ENCODE data around the gene TRPV2.
"Not testable (repeated sequence)": the region's sequence is repeated elsewhere in the genome, so short reads cannot be mapped to it uniquely, and the experiment has no call there.

The TRPV2 gene, protein sequence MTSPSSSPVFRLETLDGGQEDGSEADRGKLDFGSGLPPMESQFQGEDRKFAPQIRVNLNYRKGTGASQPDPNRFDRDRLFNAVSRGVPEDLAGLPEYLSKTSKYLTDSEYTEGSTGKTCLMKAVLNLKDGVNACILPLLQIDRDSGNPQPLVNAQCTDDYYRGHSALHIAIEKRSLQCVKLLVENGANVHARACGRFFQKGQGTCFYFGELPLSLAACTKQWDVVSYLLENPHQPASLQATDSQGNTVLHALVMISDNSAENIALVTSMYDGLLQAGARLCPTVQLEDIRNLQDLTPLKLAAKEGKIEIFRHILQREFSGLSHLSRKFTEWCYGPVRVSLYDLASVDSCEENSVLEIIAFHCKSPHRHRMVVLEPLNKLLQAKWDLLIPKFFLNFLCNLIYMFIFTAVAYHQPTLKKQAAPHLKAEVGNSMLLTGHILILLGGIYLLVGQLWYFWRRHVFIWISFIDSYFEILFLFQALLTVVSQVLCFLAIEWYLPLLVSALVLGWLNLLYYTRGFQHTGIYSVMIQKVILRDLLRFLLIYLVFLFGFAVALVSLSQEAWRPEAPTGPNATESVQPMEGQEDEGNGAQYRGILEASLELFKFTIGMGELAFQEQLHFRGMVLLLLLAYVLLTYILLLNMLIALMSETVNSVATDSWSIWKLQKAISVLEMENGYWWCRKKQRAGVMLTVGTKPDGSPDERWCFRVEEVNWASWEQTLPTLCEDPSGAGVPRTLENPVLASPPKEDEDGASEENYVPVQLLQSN

DNA sequence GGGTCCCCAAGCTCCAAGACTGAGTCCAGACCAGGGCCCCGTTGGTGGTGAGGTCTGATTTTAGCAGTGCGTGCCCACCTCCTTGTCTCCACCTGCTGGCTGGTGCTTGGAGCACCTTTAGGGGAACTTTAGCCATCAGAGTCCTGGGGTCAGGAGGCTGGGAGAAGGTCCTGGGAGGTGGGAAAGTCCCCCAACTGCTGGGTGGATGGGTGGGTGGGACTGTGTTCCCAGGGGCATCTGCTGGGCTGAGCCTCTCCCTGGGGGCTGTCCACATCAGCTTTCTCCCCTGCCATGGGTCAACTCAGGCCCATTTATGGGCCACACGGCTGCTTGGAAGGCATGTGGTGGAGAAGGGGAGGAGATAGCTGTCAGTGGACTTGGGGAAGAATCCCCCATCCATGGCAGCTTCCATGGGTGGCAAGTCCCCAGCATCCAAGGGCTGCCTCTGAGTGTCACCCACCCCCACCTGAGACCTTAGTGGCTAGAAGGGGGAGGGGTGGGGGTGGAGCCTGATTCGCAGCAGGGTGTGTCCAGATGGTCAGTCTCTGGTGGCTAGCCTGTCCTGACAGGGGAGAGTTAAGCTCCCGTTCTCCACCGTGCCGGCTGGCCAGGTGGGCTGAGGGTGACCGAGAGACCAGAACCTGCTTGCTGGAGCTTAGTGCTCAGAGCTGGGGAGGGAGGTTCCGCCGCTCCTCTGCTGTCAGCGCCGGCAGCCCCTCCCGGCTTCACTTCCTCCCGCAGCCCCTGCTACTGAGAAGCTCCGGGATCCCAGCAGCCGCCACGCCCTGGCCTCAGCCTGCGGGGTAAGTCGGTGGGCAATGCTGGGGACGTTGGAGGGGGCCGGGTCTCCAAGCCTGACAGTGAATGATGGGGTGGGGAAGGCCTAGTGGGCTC is at the start of gene TRPV2:
Gene TRPV2 (plus strand): TSS at position 541 of the 894 bp plus-strand sequence. CDS start 2,098 bp downstream, outside the sequence.
- no peak for DNase-seq (ENCODE audit: low read depth in 2 of 2)

DNA sequence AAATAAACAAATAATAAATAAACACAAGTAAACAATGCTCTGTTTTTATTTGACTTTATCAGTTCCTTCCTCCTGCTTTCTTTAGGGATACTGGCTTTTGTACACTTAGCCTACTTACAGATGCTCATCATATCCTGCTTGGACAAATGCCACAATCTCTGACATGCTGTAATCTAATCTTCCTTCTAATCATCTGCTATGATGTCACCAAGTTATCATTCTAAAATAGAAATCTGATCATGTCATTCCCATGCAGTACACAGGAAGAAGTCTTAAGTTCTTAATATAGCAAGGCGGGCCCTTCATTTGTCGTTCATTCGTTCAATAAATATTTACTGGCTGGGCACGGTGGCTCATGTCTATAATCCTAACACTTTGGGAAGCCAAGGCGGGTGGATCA is 43.6 kb upstream of the TRPV2 start:
- no peak for DNase-seq (ENCODE audit: low read depth in 2 of 2)

DNA sequence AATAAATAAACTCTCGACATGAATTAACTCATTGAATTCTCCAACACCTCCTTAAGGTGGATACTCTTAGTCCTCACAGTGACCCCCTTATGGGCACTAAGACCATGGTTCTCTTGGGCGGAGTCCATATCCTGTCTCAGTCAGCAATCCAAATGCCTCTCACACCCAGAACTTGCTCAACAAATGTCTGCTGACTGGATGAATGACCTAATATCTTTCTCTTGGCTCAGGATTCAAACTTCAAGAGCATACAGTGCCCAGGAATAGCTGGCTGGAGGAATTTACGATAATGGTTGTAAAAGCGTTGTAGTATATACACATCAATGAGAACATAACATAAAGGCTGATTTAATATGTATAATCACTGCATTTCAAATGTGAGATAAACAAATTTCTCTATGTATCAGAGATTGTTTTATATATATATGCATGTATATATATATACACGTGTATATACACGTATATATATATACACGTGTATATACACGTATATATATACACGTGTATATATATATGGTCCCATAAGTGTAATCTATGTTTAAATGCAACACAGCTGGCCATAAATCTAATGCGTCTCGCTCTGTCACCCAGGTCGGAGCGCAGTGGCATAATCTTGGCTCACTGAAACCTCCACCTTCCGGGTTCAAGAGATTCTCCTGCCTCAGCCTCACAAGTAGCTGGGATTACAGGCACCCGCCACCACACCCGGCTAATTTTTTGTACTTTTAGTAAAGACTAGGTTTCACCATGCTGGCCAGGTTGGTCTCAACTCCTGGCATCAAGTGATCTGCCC is 41.0 kb upstream of the TRPV2 start:
- DNase-seq (ENCODE audit: low read depth in 2 of 2) = no peak

DNA sequence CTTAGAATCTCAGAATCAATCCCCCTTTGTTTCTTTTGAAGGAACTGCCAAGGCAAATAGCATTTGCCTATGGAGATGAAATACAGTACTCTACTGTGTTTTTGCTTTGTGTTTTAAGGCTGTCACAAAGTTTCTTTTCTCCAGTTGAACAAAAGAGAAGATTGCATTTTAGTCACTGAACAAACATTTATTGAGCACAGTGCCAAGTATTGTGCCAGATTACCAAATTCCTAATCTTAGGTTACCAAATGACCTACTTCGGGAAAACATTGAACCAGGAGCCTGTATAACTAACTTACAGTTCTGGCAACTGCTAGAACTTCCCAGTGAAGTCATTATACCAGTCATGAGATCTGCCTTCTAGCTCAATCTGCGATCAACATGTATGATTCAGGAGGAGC is 37.4 kb upstream of the TRPV2 start:
- no peak for DNase-seq (ENCODE audit: low read depth in 2 of 2)

DNA sequence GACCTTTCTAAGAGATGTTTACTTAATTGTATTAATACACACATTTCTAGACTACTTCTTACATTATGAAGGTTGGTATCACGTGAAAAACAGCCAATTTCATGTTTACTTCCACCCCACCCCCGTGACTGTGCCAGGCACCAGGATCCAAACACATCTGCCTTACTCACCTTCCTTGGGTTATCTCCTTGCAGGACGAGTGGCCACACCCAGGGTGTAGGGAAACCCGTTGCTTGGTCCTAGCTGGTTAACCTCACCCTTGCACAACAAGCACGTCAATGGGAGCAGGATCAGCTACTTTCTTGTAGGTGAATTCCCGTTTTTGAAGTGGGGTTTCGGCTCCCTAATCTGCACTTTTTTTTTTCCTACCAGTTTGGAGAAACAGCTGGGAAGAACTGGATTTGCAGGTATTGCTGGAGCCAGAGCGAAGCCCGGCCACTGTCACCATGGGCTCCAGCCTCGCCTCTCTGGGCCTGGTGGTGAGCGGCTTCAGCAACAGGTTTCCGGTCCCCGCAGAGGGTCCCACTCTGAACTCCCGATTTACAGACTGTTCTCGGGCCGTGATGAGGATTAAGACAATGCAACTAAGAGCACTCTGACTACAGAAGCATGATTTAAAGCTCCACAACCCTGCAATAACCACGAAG is 36.6 kb upstream of the TRPV2 start:
- DNase-seq (ENCODE audit: low read depth in 2 of 2) = no peak

DNA sequence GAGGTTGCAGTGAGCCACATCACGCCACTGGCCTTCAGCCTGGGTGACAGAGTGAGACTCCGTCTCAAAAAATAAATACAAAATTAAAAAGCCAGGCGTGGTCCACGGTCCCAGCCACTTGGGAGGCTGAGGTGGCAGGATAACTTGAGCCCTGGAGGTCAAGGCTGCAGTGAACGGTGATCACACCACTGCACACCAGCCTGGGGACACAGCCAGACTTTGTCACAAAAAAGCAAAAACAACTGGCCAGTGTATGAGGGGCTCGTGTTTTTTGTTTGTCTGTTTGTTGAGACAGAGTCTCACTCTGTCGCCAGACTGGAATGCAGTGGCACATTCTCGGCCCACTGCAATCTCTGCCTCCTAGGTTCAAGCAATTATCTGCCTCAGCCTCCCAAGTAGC is 35.7 kb upstream of the TRPV2 start:
- no peak for DNase-seq (ENCODE audit: low read depth in 2 of 2)

DNA sequence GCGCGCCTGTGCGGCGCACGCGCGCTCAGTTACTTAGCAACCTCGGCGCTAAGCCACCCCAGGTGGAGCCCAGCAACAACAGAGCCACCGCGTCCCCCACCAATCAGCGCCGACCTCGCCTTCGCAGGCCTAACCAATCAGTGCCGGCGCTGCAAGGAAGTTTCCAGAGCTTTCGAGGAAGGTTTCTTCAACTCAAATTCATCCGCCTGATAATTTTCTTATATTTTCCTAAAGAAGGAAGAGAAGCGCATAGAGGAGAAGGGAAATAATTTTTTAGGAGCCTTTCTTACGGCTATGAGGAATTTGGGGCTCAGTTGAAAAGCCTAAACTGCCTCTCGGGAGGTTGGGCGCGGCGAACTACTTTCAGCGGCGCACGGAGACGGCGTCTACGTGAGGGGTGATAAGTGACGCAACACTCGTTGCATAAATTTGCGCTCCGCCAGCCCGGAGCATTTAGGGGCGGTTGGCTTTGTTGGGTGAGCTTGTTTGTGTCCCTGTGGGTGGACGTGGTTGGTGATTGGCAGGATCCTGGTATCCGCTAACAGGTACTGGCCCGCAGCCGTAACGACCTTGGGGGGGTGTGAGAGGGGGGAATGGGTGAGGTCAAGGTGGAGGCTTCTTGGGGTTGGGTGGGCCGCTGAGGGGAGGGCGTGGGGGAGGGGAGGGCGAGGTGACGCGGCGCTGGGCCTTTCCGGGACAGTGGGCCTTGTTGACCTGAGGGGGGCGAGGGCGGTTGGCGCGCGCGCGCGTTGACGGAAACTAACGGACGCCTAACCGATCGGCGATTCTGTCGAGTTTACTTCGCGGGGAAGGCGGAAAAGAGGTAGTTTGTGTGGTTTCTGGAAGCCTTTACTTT is 34.5 kb upstream of the TRPV2 start, which contains the start of gene UBB:
Gene UBB (plus strand): TSS at position 452 of the 856 bp plus-strand sequence. CDS start 817 bp downstream, outside the sequence.
- peak; percentile 91 to 94 for DNase-seq (ENCODE audit: low read depth in 2 of 2)

- peak in 1 of 2 donors; percentile 14 for DNase-seq (ENCODE audit: low read depth in 2 of 2)
Measured at GRCh38 chr17:16381496-16381820, 33.9 kb upstream of the TRPV2 start.

DNA sequence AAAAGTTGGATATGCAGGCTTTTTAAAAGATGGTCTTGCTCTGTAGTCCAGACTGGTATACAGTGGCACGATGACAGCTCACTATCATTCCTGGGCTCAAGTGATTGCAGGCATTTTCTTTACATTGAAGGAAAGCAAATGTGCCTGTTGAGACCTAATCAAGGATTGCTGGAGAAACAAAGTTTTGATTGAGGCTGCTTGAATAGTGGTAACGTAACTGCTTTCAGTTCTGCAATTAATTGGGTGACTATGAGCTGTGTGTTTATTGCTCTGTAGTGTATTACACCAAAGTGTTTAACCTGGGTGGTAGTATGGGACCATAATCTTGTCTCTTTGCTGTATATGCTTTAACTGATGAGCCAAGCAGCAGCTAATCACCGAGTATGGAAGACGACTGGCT is 32.2 kb upstream of the TRPV2 start:
- DNase-seq (ENCODE audit: low read depth in 2 of 2) = no peak

DNA sequence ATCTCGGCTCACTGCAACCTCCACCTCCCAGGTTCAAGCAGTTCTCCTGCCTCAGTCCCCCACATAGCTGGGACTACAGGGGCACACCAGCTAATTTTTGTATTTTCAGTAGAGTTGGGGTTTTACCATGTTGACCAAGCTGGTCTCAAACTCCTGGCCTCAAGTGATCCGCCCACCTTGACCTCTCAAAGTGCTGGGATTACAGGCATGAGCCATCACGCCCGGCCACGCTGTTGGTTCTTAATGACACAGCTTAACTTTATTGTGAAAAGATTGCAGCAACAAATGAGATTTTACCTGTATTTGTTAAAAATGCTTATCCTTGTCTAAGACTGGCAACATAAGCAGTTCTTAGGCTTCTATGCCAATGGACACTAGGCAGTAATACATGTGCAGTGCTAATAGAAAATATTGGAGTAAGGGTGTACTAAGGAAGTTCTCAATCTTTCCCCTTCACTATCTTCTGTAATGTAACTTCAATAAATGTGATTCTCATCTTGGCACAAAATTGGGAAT is 31.5 kb upstream of the TRPV2 start:
- DNase-seq (ENCODE audit: low read depth in 2 of 2) = no peak

GRCh38 chr17:16384557-16384956 is 30.8 kb upstream of the TRPV2 start:
- DNase-seq (ENCODE audit: low read depth in 2 of 2) = no peak

GRCh38 chr17:16386126-16386507 is 29.3 kb upstream of the TRPV2 start:
- DNase-seq (ENCODE audit: low read depth in 2 of 2) = not testable (repeated sequence)

- no peak for DNase-seq (ENCODE audit: low read depth in 2 of 2)
Measured at GRCh38 chr17:16391451-16391850, 23.9 kb upstream of the TRPV2 start.

- DNase-seq (ENCODE audit: low read depth in 2 of 2) = not testable (repeated sequence)
Measured at GRCh38 chr17:16392491-16392890, 22.9 kb upstream of the TRPV2 start.

- DNase-seq (ENCODE audit: low read depth in 2 of 2) = not testable (repeated sequence)
Measured at GRCh38 chr17:16395887-16396286, 19.5 kb upstream of the TRPV2 start.

- not testable (repeated sequence) for DNase-seq (ENCODE audit: low read depth in 2 of 2)
Measured at GRCh38 chr17:16396693-16397092, 18.7 kb upstream of the TRPV2 start.

GRCh38 chr17:16398270-16399267 is 16.8 kb upstream of the TRPV2 start:
- no peak for DNase-seq (ENCODE audit: low read depth in 2 of 2)

DNA sequence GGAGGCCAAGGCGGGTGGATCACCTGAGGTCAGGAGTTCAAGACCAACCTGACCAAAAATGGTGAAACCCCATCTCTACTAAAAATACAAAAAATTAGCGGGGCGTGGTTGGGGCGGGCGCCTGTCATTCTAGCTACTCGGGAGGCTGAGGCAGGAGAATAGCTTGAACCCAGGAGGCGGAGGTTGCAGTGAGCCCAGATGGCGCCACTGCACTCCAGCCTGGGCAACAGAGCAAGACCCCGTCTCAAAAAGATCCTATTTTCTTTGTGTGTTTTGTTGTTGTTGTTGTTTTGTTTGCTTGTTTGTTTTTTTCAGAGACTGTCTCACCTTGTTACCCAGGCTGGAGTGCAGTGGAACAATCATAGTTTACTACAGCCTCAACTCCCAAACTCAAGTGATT is 11.5 kb upstream of the TRPV2 start:
- DNase-seq (ENCODE audit: low read depth in 2 of 2) = not testable (repeated sequence)

Data from stimulated activated CD8-positive, alpha-beta memory T cell treated with anti-CD3 and anti-CD28 coated beads, Interleukin-15, amount 100 ng/mL, for 48 hours (primary cell).